ENCODE results near the gene DDX27. TPM values are rescaled to one million over a fixed set of nuclear protein-coding genes. Genes with fewer than 3 reads are reported as not detected.

DDX27 gene
- total and polyA plus RNA-seq, 2 of the 13 experiments (the other 11 are each of a cell fraction or from before 2014, with no cell fraction given), result 42.6 to 72.8 TPM

DNA sequence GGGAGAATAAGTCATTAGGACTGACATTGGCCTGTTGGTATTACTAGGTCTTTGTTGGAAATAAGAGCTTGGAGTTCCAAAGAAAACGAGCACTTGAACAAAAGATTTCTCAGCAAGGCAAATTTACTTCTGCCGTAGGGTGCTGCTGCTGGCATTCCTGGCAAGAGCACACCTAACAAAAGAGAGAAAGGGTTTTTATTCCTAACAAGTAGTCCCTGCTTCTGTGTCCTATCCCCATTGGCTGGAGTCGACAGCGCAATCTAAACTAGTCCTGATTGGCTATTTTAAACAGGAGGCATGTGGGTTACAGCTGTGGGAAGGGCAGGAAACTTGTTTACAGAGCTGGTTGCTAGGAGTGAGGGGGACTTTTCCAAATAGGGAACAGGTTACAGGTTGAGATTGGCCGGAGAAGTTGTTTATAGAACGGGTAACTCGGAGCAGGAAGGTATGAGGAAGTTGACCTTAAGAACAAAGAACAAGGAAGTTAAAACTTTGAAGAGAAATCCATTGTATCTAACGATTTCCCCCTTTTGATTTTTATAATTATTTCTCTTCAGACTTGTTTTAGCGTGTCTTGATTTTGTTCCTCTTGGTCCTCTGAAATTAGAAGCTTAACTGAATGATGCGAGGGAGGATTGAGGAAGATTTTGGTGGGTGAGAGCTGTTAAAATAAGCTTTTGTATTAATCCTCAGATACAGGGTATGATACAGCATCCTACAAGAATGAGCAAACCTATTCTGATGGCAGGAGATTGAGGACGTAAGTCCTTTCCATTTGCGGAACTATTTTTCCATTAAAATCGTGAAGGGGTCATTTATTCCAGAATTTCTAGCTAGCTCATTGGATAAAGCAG lies 62.1 kb downstream of the DDX27 start (continued):
- 0 out of 2 replicates have a peak, but pooled peaks have one; percentile 43 for TF ChIP-seq ISL2 (CRISPR knock-in tag; IDR thresholded peaks at IDR 0.05)
- TF ChIP-seq ZNF768 (CRISPR knock-in tag; IDR thresholded peaks at IDR 0.05), result no peak
- TF ChIP-seq RBFOX2 (IDR thresholded peaks at IDR 0.05; ENCODE audit: low read depth, low read length), result peak; percentile 90
- peak; percentile 45; the same call in 1 of the 2 replicates for TF ChIP-seq ZNF788 (CRISPR knock-in tag; IDR thresholded peaks at IDR 0.05; ENCODE audit: borderline replicate concordance)
- TF ChIP-seq XRCC5 (optimal IDR thresholded peaks at IDR 0.05; ENCODE audit: low read length), result peak; percentile 66
- no peak; the same call in 1 of the 2 replicates for TF ChIP-seq DPF2 (CRISPR knock-in tag; IDR thresholded peaks at IDR 0.05; ENCODE audit: borderline replicate concordance, low read depth)
- TF ChIP-seq SIN3A (IDR thresholded peaks at IDR 0.05; ENCODE audit: borderline replicate concordance, low read depth, low read length), result peak; percentile 97
- TF ChIP-seq ZNF558 (CRISPR knock-in tag; IDR thresholded peaks at IDR 0.05; ENCODE audit: borderline replicate concordance), result peak; percentile 82; the same call in 1 of the 2 replicates
- no peak for TF ChIP-seq ARHGAP35 (CRISPR knock-in tag; IDR thresholded peaks at IDR 0.05; ENCODE audit: borderline replicate concordance)
- TF ChIP-seq PPARG (CRISPR knock-in tag; conservative IDR thresholded peaks at IDR 0.05), result peak; percentile 79
- 0 out of 2 replicates have a peak, but pooled peaks have one; percentile 6 for TF ChIP-seq ZNF317 (CRISPR knock-in tag; IDR thresholded peaks at IDR 0.05)
- TF ChIP-seq PLRG1 (conservative IDR thresholded peaks at IDR 0.05), result no peak
- peak; percentile 89 for TF ChIP-seq MEF2D (CRISPR knock-in tag; IDR thresholded peaks at IDR 0.05)
- no peak for TF ChIP-seq ZNF207 (IDR thresholded peaks at IDR 0.05; ENCODE audit: borderline replicate concordance)
- peak; percentile 29; the same call in 1 of the 2 replicates for TF ChIP-seq NFKBIZ (CRISPR knock-in tag; IDR thresholded peaks at IDR 0.05)
- TF ChIP-seq, protein P1, sequence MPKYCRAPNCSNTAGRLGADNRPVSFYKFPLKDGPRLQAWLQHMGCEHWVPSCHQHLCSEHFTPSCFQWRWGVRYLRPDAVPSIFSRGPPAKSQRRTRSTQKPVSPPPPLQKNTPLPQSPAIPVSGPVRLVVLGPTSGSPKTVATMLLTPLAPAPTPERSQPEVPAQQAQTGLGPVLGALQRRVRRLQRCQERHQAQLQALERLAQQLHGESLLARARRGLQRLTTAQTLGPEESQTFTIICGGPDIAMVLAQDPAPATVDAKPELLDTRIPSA (CRISPR knock-in tag; IDR thresholded peaks at IDR 0.05; ENCODE audit: borderline replicate concordance), result no peak
- 0 out of 2 replicates have a peak, but pooled peaks have one; percentile 17 for TF ChIP-seq RARA (CRISPR knock-in tag; IDR thresholded peaks at IDR 0.05)
- 0 out of 2 replicates have a peak, but pooled peaks have one; percentile 44 for TF ChIP-seq BORCS8-MEF2B (CRISPR knock-in tag; IDR thresholded peaks at IDR 0.05)
- TF ChIP-seq, protein P2, sequence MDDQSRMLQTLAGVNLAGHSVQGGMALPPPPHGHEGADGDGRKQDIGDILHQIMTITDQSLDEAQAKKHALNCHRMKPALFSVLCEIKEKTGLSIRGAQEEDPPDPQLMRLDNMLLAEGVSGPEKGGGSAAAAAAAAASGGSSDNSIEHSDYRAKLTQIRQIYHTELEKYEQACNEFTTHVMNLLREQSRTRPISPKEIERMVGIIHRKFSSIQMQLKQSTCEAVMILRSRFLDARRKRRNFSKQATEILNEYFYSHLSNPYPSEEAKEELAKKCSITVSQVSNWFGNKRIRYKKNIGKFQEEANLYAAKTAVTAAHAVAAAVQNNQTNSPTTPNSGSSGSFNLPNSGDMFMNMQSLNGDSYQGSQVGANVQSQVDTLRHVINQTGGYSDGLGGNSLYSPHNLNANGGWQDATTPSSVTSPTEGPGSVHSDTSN (CRISPR knock-in tag; IDR thresholded peaks at IDR 0.05; ENCODE audit: borderline replicate concordance), result no peak
- no peak for TF ChIP-seq TEAD2 (CRISPR knock-in tag; IDR thresholded peaks at IDR 0.05)
- peak; percentile 16; the same call in 1 of the 2 replicates for TF ChIP-seq ZFP90 (CRISPR knock-in tag; IDR thresholded peaks at IDR 0.05; ENCODE audit: borderline replicate concordance)
- TF ChIP-seq PCBP1 (IDR thresholded peaks at IDR 0.05; ENCODE audit: borderline replicate concordance, low read depth, low read length), result no peak
- TF ChIP-seq TFAP4 (IDR thresholded peaks at IDR 0.05; ENCODE audit: borderline replicate concordance, low read depth), result peak; percentile 97
- TF ChIP-seq, protein P3, sequence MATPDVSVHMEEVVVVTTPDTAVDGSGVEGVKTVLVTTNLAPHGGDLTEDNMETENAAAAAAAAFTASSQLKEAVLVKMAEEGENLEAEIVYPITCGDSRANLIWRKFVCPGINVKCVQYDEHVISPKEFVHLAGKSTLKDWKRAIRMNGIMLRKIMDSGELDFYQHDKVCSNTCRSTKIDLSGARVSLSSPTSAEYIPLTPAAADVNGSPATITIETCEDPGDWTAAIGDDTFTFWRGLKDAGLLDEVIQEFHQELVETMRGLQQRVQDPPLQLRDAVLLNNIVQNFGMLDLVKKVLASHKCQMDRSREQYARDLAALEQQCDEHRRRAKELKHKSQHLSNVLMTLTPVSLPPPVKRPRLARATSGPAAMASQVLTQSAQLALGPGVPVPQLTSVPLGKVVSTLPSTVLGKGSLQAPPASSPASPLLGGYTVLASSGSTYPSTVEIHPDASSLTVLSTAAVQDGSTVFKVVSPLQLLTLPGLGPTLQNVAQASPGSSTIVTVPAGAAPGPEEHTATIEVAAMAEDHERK (CRISPR knock-in tag; IDR thresholded peaks at IDR 0.05; ENCODE audit: low read depth), result no peak
- no peak for TF ChIP-seq ZNF468 (CRISPR knock-in tag; IDR thresholded peaks at IDR 0.05)
- peak; percentile 35; the same call in 1 of the 2 replicates for TF ChIP-seq YEATS4 (CRISPR knock-in tag; IDR thresholded peaks at IDR 0.05; ENCODE audit: borderline replicate concordance)
